GM19467 (cell line): Measurements from ENCODE around the gene DCLRE1A.
A peak's percentile ranks its signal among the peaks of the same experiment; 100 is the strongest.
"Not testable (repeated sequence)": the region's sequence is repeated elsewhere in the genome, so short reads cannot be mapped to it uniquely, and the experiment has no call there.

Experiments used
- ATAC-seq: cut with Tn5 transposase; IDR thresholded peaks from one replicate; pipeline ENCODE4 v1.9.1; 2021; ENCODE audit warnings: mild to moderate bottlenecking, moderate library complexity; ENCODE audit not compliant: unreplicated experiment

The DCLRE1A gene

DNA sequence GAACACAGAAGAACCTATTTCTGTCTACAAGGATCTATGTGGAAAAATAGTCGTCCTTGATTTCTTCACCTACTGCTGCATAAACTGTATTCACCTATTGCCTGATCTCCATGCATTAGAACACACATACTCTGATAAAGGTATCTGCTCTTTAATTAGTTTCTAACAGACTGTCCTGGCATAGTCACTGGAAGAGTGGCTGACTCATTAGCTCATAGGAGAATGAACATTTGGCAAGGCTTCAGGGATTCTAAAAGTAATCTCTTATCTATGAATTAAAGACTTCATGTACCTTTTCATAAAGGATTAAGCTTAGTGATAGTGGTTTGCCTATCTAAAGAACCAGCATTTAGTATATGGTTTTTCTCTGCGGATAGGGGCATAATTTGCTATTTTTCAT is 4.7 kb upstream of the DCLRE1A start:
- ATAC-seq, result no peak

DNA sequence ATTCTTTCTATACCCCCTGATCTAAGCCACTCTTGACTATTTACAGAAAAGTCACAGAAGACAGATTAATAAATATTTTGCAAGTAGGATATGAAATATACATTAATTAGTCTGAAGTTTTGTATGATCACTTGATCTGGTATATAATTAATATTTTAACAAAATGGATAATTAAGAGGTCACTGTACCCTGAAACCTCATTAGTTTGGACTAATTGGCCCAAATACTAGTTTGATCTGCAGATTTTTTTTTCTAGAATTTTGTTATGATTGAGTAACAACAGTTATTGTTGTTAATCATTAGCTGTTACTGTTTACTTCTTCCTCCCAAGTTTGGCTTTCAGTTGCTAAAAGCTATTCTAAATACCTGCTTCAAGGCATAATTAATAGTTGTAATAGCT is 3.3 kb upstream of the DCLRE1A start:
- ATAC-seq, result no peak

DNA sequence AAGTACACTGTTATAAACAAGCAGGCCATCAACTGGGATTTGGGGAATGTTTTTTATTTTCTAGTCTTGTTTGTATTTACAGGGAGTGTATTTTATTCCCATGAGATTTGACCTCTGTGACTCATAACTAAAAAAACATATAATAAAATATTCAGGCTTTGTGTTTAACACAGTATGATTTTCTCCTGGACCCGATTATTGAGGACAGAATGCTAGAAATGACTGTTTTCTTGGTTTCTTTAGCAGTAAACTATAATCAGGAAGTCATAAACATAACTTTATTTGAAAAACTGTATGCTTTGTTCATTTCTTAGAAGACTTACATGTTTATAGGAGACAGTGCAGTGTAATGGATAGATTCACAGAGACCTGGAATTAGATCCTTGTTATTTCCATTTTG is 2.7 kb upstream of the DCLRE1A start:
- no peak for ATAC-seq

DNA sequence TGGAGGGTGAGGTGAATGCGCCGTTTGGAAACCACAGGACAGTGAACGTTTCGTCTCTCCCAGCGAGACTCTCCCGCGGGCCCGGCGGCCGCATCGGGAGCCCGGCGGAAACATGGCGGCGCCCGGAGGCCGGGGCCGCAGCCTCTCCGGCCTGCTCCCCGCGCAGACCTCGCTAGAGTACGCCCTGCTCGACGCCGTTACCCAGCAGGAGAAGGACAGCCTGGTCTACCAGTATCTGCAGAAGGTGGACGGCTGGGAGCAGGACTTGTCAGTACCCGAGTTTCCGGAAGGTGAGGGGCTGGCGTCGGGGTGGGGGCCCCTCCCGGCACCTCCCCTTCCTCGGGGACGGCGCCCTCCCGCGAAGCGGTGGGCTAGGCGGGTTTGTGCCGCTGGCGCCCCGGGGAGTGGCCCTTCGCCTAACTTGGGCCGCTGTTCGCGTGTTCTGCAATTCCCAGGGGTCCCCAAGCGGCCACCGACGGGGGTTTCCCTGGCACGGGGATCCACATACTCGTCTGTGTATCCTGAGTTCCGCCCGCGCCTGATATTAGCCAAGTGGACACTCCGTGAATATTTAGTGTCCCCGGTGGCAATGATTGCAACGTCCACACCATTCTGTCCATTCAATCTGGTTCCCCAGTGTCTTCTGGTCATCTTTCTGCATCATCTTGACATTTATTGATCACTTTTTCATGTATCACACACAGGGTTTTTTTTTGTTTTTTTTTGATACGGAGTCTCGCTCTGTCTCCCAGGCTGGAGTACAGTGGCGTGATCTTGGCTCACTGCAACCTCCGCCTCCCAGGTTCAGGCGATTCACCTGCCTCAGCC is 1.1 kb upstream of the DCLRE1A start:
- peak; percentile 34 for ATAC-seq

DNA sequence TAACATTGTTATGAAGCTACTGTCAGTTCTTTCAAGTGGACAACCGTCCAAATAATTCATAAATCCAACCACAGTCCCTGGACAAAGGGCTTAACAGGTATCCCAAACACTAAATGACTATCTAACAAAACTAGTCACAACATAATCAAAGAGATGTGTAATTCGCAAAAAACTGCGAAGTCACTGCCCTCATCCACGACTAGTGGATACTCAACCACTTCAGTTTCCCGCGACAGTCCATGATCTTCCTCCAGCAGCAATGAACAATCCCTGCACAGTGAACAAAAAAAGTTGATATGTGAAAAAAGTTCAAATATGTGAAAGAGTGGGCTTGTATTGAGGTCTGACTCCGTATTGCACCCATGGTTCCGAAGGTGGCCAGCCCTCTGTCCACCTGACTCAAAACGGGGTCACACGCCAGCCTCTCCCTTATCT is 287 bp downstream of the DCLRE1A start:
- ATAC-seq, result no peak

DNA sequence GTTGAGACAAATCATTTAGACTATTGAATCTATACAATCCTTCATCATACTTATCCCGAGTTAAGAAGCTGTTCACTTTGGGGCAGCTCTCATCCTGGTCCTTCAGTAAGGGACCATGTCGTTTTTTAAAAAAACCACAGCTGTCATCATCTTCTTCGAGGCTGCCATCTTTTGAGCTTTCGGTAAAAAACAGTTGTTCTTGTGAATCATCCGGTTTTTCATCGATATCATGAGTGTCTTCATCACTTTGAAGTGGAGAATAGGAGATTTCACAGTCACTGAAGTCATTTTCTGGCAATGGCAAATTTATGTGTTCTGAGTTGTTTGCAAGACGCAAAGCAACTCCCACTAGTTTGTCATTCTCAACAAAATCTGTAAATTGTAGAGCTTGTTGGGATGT is 3.9 kb downstream of the DCLRE1A start:
- no peak for ATAC-seq

DNA sequence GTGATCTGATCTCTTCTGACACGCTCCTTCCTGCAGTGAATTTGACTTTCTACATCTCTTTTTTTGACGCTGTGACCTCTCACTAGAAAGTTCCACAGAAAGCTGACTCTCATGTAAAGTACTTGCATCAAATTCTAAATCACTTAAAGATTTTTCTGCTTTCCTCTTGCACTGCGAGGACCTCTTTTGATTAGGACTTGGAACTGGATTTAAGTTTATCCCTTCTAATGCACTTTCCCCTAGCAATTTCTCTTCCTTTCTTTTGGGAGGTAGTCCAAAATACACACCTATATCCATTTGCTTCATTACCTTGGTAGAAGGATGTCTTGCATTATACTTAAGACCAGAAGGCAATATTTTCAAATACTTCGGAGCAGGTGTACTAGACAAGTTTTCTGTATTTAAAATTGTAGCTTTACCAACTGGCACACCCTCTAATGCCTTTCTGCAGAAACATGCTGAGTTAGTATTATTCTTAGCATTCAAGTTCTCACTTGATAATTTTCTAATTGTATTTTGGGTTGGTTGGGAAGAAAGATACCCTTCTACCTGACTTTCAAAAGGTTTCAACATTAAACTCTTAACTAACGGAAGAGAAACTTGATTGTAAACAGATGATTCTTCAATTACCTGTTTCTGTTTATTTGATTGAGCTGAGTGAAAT is 4.6 kb downstream of the DCLRE1A start:
- no peak for ATAC-seq

DNA sequence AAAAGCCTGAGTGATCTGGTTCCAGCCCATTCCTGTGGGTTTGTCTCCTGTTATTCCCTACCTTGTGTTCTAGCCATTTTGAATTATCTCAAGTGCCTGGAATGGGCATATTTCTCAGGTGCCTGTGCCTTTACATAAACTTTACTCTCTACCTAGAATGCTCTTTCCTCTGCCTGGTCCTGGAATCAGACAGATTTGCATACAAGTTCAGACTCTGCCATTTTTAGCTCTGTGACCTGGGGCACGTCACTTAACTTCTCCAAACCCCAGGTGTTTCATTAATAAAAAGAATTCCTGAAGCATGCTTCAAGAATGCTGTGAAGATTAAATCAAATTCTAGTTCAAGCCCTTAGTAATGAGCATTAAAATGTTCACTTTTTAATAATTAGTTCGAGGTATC is 7.8 kb downstream of the DCLRE1A start:
- no peak for ATAC-seq

DNA sequence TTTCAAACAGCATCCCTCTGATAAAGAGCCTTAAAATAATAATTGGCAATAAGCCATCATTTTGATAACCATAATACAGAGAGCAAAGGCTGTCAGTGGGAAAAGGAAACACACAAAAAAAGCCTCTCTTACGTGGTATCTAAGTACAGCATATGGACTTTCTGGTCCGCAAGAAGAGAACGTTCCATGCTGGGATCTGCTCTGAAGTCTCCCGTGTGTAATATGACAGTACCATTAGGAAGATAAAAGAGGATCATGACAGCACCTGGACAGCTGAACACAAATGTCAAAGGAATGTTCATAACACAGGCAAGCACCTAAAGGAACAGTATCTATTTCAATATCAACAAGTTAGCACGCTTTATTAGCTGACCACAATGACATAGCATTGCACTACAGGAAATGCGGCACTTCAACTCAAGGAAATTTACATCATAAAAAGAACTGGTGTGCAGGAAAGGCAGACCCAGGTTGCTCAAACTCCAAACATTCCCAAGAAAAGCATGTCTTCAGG is 9.9 kb downstream of the DCLRE1A start:
- ATAC-seq, result no peak

DNA sequence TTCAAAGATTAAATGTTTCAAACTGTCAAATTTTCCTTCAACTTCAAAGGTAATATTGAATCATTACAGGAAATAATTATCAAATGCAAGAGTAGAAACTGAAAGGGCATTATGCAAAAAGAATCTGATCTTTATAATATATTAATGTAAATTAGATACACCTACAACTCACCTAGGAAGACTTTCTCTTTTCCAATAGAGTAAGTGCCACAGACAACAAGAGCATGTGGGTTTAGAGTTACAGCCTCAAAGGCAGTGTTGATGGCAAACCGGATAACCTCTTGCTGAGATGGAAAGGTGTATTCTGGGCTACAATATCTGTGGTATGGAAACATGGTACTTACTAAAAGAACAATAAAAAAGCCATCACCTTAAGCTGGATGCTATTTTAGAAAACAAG is 11.7 kb downstream of the DCLRE1A start:
- ATAC-seq, result no peak

DNA sequence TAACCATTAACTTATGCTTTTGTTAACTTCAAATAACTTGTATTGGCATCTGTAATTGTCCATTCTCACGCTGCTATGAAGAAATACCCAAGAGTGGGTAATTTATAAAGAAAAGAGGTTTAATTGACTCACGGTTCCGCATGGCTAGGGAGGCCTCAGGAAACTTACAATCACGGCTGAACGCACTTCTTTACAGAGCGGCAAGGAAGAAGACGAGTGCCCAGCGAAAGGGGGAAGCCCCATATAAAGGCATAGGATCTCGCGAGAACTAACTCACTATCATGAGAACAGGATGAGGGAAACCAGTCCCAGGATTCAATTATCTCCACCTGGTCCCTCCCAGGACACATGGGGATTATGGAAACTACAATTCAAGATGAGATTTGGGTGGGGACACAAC is 25.3 kb downstream of the DCLRE1A start:
- ATAC-seq, result not testable (repeated sequence)

DNA sequence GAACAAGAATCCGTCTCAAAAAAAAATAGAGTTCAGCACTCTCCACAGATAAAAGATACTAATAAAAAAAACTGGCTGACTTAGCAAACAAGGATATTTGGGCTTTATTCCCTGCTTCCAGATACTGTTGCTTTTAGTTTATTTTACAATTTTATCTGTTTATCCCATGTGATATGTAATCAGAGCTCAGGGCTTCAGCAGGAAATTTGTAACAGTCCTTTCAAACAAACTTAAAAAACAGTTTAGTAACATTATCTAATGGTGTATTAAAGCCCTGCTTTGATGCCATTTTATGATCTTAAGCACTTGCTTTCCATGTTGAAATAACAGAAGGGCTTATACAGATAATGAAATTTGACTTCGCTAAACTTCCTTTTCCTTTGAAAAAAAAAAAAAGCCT is 28.1 kb downstream of the DCLRE1A start:
- no peak for ATAC-seq

DNA sequence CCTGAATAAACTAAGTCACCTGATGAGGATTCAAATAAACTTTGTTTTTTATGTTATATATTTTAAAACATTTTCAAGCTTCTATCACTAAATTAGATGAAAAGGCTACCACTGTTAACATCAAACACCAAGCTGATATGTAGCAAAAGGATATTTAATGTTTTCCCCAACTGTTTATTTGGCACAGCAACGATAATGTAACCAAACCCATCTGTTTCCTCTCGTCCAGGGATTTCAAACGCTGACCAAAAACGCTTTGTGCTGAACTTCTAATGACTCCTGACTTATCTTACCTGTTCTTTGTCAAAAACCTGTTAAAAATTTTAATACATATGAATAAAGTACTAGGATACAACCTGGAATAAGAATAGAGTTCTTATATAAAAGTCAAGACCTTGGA is 30.5 kb downstream of the DCLRE1A start:
- ATAC-seq, result no peak

DNA sequence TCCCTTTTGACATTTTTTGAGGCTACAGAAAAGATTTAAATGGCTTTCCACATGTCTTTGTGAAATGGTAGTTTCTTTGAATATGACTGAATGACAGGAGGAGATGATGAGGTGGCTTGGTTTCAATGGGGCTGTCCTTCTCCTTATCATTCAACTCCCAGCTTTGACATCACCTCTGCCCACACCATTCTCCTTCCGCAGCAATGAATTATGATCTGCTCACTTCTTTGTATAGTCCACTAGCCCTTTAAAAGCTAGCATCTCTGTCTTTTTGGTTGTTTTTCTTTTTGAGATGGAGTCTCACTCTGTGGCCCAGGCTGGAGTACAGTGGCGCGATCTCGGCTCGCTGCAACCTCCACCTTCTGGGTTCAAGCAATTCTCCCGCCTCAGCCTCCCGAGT is 31.7 kb downstream of the DCLRE1A start:
- ATAC-seq, result no peak

DNA sequence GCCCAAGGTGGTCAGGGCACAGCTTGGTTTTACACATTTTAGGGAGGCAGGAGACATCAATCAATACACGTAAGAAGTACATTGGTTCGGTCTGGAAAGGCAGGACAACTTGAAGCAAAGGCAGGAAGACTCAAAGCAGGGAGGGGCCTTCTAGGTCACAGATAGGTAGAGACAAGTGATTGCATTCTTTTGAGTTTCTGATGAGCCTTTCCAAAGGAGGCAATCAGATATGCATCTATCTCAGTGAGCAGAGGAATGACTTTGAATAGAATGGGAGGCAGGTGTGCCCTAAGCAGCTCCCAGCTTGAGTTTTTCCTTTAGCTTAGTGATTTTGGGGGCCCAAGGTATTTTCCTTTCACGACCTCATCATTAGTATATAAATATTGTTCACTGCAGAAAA is 32.6 kb downstream of the DCLRE1A start:
- not testable (repeated sequence) for ATAC-seq

DNA sequence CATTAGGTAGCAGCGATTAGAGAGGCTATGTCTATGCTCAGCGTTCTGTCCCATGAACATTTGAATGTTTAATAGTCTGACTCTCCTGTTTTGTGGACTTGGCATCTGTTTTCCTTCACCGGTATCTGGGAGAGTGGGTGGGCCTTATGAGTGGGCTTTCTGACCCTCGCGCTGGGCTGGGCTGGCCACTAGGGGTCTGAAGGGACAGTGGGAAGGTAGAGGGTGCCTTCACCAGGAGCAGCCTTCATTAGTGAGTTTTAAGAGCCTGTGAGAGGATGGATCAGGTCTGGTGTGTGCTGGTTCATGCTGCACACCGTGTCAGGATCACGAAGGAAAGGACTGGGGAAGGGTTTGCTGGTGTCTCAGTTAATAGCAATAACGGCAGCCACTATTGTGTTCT is 33.4 kb downstream of the DCLRE1A start:
- ATAC-seq, result no peak

DNA sequence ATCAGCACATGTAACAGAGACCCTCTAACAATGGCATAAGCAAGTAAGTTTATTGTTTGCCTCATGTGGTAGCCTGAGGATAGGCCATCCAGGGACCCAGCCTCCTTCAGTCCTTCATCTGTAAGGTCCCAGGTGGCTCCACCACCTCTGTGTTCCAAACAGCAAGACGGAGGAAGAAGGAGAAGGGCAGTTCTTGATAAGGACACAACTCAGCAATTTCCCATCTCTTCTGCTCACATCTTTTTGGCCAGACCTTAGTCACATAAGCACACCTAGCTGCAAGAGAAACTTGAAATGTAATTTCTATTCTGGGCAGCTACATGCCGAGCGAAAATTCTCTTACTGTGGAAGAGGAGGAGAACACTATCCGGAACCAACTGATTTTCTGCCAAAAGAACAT is 33.9 kb downstream of the DCLRE1A start:
- no peak for ATAC-seq

DNA sequence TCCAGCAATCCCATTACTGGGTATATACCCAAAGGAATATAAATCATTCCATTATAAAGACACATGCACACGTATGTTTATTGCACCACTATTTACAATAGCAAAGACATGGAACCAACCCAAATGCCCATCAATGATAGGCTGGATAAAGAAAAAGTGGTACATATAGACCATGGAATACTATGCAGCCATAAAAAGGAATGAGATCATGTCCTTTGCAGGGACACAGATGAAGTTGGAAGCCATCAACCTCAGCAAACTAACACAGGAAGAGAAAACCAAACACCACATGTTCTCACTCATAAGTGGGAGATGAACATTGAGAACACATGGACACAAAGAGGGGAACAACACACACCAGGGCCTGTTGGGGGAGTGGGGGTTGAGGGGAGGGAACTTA is 39.2 kb downstream of the DCLRE1A start:
- not testable (repeated sequence) for ATAC-seq

DNA sequence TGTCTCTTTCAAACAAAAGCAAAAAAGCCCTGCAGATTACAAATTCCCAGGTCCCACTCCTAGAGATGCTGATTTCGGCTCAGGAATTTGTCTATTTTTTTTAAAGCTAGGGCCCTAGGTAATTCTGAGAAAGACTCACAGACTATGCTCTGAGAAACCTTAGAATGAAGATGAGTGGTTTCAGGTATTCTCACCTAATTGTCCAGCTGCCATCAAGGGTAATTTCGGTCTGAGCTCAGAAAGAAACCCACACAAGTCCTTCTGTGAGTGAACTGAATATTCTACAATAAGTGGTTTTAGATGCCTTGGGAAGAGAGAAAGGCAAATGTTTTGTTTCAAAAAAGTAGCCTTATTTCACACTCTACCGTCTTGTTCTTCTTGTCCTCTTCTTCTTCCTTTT is 45.7 kb downstream of the DCLRE1A start:
- ATAC-seq, result no peak

DNA sequence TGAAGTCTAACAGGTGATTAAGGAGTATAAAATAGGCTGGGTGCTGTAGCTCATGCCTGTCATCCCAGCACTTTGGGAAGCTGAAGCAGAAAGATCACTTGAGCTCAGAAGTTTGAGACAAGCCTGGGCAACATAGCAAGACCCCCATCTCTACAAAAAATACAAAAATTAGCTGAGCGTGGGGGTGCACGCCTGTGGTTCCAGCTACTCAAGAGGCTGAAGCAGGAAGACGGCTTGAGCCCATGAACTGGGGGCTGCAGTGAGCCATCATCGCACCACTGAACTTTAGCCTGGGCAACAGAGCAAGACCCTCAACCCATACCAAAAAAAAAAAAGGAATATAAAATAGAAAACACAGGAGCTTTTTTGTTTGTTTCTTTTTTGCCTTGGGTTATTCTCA is 47.4 kb downstream of the DCLRE1A start:
- no peak for ATAC-seq

DNA sequence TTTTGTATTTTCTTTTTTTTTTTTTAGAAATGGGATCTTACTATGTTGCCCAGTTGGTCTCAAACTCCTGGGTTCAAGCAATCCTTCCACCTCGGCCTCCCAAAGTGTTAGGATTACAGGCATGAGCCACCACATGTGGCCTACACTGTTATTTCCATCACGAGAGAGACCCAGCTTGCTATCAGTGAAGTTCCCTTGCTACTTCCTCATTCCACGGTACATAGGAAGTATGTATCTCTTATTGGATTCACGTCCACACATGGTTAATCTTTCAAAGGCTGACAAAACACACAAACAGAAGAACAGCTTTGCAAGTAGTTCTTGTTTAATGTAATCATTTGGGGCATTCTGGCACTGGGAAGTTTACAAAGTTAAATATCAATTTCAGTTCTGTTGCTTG is 50.9 kb downstream of the DCLRE1A start:
- no peak for ATAC-seq

DNA sequence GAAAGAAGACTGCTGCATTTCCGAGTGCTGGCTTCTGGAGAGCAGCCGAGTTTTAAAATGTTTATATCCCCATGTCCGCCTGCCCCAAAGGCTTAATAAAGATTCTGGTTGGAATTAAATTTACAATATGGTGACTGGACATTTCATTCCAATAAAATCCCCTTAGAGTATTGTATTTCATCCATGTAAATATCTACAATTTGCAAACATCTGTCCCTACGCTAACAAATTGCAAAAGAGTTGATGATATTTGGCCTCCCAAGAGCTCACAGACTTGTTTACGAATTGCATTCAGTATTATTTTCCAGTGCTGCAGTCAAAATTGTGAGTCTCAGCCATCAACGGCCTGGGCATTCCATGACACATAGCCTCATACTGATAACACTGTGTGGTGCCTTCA is 52.3 kb downstream of the DCLRE1A start:
- ATAC-seq, result no peak
